Adipocyte (in vitro differentiated cells): ENCODE measurements around the gene PRCP.
A peak's percentile ranks its signal among the peaks of the same experiment; 100 is the strongest.
"Not testable (repeated sequence)": the region's sequence is repeated elsewhere in the genome, so short reads cannot be mapped to it uniquely, and the experiment has no call there.

Experiments used
- DNase-seq: peaks from one replicate; pipeline ENCODE4 v3.0.0-alpha.2; 2015; ENCODE audit warnings: low read depth
- H3K27me3 ChIP-seq: replicated peaks from 2 replicates; pipeline ENCODE4 v1.7.0; 2013; ENCODE audit warnings: mild to moderate bottlenecking, low read length, moderate library complexity; ENCODE audit not compliant: control insufficient read depth, insufficient read depth
- H3K36me3 ChIP-seq: 2 replicates; pipeline ENCODE4 v1.7.0; 2013; ENCODE audit warnings: low read length, mild to moderate bottlenecking, moderate library complexity; ENCODE audit not compliant: control insufficient read depth, insufficient read depth, severe bottlenecking
- H3K4me1 ChIP-seq: 2 replicates; pipeline ENCODE4 v1.7.0; 2013; ENCODE audit warnings: mild to moderate bottlenecking, low read length, moderate library complexity; ENCODE audit not compliant: control insufficient read depth, insufficient read depth
- H3K4me3 ChIP-seq: 2 replicates; pipeline ENCODE4 v1.7.0; 2013; ENCODE audit warnings: mild to moderate bottlenecking, low read length, moderate library complexity
- H3K9ac ChIP-seq: 2 replicates; pipeline ENCODE4 v1.7.0; 2013; ENCODE audit warnings: mild to moderate bottlenecking, low read length, moderate library complexity
- H3K9me3 ChIP-seq: 2 replicates; pipeline ENCODE4 v1.7.0; 2013; ENCODE audit warnings: mild to moderate bottlenecking, low read length, moderate library complexity; ENCODE audit not compliant: control insufficient read depth

The PRCP gene

DNA sequence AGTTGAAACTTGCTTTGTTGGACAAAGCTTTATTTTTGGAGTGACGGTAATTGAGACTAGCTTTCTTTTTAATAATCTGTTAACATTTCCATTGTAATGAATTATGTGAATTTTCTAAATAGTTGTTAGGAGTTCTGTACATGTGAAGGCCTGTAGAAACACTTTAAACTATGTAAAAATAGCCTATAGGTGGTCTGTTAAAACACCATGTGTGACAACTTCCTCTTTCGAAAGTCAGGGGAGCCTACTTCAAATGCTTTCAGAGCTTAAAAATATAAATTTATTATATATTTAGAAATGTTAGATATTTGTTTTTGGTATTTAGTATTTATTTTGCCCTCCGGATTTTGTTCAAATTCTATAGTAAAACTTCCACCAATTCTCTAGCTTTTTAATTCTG, 30.0 kb upstream of the PRCP start:
- Histone ChIP-seq H3K36me3 (no peaks in the 10 kb centered on the region), H3K27me3 (no peaks in the 10 kb centered on the region), H3K4me3 (no peak overlapping the region), H3K4me1 (no peaks in the 10 kb centered on the region), H3K9ac (no peak overlapping the region), H3K9me3 (no peaks in the 10 kb centered on the region)
- DNase-seq = no peak

DNA sequence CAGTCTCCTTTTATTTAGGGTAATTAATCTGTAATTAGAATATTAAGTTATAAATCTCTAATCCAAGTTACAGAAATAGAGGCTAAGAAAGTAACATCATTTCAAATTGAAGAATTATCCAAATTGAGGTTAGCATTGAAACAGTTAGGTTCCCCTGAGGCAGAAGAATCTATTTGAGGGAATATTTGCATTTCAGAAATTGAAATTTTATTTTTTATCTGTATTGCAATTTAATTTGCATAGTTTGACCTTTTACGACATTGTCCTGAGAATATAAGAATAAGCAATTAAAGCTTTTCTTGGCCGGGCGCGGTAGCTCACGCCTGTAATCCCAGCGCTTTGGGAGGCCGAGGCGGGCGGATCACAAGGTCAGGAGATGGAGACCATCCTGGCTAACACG, 28.9 kb upstream of the PRCP start:
- H3K4me3 ChIP-seq = no peak overlapping the region
- H3K9ac ChIP-seq = no peak overlapping the region
- H3K27me3 ChIP-seq = no peaks in the 10 kb centered on the region
- DNase-seq = no peak
- no peaks in the 10 kb centered on the region for H3K4me1 ChIP-seq
- no peaks in the 10 kb centered on the region for H3K9me3 ChIP-seq
- H3K36me3 ChIP-seq = no peaks in the 10 kb centered on the region

DNA sequence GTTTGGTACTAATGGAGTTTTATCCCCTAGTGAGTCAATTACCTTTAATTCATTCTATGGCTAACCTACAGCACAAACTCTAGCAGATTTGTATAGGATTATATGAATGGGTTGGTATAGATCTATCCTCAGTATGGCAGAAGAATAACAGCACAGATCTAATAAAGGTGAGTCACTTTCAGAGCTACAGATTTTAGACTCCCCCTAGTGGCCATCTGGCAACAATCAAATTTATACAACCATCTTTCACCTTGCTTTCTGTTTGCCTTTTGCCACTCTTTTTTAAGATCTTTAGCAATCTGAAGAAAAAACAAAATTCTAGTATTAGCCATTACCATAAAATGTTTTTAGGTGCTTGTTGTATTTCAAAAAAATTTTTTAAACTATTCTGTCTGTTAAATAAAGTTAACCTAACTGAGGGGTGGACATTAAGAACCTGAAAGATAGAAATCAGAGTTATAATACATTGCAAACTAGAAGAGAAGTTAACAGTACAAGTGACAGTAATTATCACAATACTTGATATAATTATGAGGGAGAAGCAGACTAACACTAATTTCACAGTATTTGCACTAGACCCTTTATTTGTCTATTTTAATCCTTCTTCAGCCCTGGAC, 27.1 kb upstream of the PRCP start:
- no peaks in the 10 kb centered on the region for H3K9me3 ChIP-seq
- no peaks in the 10 kb centered on the region for H3K27me3 ChIP-seq
- H3K4me1 ChIP-seq = no peaks in the 10 kb centered on the region
- DNase-seq = peak; percentile 89
- no peak overlapping the region for H3K9ac ChIP-seq
- no peak overlapping the region for H3K4me3 ChIP-seq
- no peaks in the 10 kb centered on the region for H3K36me3 ChIP-seq

DNA sequence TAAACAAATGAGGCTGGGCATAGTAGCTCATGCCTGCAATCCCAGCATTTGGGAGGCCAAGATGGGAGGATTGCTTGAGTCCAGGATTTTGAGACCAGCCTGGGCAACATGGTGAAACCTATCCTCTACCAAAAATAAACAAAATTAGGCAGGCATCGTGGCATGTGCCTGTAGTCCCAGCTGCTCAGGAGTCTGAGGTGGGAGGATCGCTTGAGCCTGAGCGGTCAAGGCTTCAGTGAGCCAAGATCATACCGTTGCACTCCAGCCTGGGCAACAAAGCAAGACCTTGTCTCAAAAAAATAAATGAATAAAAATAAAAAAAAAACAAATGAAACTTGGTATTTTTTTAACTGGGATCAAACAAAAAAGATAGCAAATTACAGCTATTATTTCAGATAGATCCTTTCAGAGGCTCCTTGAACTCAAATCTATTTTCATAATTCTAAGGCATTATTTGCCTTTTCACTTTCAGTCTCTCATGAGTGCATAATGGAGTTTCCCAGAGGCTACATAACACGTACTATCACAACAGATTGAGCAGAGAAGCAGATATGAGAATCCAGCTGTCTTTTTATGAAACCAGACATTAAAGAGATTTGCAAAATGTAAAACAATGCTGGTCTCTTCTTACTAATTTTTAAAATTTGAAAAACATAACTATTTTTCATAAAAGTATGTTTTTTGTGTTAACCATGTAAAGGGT, 24.4 kb upstream of the PRCP start:
- DNase-seq = no peak
- H3K27me3 ChIP-seq = no peaks in the 10 kb centered on the region
- H3K9ac ChIP-seq = no peak overlapping the region
- no peaks in the 10 kb centered on the region for H3K4me1 ChIP-seq
- no peaks in the 10 kb centered on the region for H3K36me3 ChIP-seq
- no peaks in the 10 kb centered on the region for H3K9me3 ChIP-seq
- H3K4me3 ChIP-seq = no peak overlapping the region

DNA sequence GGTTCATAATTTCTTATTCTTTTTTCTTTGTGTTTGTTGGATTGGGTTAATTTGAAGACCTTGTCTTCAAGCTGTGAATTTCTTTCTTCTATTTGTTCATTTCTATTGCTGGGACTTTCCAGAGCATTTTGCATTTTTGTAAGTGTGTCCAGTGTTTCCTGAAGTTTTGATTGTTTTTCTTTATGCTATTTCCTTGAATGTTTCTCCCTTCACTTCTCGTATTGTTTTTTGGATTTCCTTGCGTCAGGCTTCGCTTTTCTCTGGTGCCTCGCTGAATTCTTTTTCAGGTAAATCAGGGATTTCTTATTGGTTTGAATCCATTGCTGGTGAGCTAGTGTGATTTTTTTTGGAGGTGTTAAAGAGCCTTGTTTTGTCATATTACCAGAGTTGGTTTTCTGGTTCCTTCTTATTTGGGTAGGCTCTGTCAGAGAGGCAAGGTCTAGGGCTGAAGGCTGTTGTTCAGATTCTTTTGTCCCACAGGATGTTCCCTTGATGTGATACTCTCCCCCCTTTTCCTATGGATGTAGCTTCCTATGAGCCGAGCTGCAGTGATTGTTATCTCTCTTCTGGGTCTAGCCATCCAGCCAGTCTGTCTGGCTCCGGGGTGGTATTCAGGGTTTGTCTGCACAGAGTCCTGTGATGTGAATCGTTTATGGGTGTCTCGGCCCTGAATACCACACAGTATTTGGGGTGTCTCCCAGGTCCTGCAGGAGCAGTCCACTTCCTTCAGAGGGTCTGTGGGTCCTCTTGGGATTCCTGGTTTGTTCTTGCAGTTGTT, 22.4 kb upstream of the PRCP start:
- H3K36me3 ChIP-seq, H3K4me3 ChIP-seq, H3K4me1 ChIP-seq, H3K27me3 ChIP-seq, DNase-seq, H3K9ac ChIP-seq, H3K9me3 ChIP-seq: not testable (repeated sequence)

DNA sequence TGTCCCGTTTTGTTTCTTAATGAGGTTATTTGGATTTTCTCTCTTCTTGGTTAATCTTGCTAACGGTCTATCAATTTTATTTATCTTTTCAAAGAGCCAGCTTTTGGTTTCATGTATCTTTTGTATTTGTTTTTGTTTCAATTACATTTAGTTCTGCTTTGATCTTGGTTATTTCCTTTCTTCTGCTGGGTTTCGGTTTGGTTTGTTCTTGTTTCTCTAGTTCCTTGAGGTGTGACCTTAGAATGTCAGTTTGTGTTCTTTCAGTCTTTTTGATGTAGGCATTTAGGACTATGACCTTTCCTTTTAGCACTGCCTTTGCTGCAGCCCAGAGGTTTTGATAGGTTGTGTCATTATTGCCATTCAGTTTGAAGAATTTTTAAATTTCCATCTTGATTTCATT, 20.0 kb upstream of the PRCP start:
- not testable (repeated sequence) for H3K4me1 ChIP-seq, H3K9me3 ChIP-seq, DNase-seq, H3K36me3 ChIP-seq, H3K27me3 ChIP-seq, H3K9ac ChIP-seq, H3K4me3 ChIP-seq

DNA sequence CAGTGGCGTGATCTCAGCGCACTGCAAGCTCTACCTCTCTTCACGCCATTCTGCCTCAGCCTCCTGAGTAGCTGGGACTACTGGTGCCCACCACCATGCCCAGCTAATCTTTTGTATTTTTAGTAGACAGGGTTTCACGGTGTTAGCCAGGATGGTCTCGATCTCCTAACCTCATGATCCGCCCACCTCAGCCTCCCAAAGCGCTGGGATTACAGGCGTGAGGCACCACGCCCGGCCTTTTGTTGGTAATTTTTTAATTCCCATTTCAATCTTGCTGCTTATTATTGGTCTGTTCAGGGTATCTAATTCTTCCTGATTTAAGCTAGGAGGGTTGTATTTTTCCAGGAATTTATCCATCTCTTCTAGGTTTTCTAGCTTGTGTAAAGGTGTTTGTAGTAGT, 19.6 kb upstream of the PRCP start:
- H3K9me3 ChIP-seq, H3K9ac ChIP-seq, DNase-seq, H3K36me3 ChIP-seq, H3K27me3 ChIP-seq, H3K4me3 ChIP-seq, H3K4me1 ChIP-seq: not testable (repeated sequence)

DNA sequence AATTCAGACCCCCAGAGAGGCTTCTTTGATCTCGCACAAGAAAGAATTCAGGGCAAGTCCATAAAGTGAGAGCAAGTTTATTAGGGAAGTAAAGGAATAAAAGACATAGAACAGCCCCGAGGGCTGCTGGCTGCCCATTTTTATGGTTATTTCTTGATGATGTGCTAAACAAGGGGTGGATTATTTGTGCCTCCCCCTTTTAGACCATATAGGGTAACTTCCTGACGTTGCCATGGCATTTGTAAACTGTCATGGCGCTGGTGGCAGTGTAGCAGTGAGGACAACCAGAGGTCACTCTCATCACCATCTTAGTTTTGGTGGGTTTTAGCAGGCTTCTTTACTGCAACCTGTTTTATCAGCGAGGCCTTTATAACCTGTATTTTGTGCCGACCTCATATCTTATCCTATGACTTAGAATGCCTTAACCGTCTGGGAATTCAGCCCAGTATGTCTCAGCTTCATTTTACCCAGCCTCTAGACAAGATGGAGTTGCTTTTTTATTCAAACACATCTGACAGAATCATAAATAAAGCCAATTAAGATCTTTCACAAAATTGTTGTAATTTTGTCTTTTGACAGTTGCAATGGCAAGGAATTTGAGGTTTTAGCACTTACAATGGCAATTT, 8.9 kb upstream of the PRCP start:
- peaks cover 10% of the 10 kb centered on the region for H3K4me1 ChIP-seq
- peaks cover 9% of the 10 kb centered on the region for H3K9me3 ChIP-seq
- H3K27me3 ChIP-seq = no peaks in the 10 kb centered on the region
- no peak overlapping the region for H3K4me3 ChIP-seq
- H3K36me3 ChIP-seq = no peaks in the 10 kb centered on the region
- DNase-seq = no peak
- no peak overlapping the region for H3K9ac ChIP-seq

DNA sequence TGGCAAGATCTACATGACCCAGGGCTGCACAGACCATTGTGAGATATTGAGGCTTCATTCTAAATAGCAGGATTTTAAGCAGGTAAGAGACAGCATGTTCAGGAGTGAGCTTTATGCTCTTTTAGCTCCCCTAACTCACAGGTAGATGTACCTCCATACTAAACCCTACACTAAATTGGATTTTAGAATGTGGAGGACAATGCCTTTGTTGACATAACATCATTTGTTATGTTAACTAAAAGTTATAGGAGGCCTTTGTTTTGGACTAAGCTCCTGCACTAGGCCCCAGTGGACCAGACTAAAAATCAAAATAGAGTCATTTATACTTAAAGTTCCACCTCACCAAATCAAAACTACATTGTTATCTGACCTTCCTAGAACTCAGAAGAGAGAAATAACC, 8.1 kb upstream of the PRCP start:
- DNase-seq = no peak
- no peaks in the 10 kb centered on the region for H3K36me3 ChIP-seq
- no peaks in the 10 kb centered on the region for H3K27me3 ChIP-seq
- no peak overlapping the region for H3K4me3 ChIP-seq
- H3K9me3 ChIP-seq = peaks cover 9% of the 10 kb centered on the region
- no peak overlapping the region for H3K9ac ChIP-seq
- peaks cover 10% of the 10 kb centered on the region for H3K4me1 ChIP-seq

DNA sequence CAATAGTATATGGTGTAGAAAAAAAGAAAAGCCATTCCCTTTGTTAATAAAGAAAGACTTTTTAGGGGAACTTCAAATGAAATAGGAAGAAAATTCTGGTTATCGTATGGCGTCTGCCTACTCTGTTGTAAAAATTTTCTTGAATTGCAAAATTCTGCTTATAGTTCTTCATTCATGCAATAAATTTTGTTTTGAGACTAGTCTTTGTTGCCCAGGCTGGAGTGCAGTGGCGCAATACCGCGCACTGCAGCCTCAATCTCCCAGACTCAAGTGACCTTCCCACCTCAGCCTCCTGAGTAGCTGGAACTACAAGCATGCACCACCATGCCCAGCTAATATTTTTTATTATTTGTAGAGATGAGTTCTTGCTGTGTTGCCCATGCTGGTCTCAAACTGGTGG, 7.1 kb upstream of the PRCP start:
- peaks cover 10% of the 10 kb centered on the region for H3K4me1 ChIP-seq
- DNase-seq = peak; percentile 7
- H3K36me3 ChIP-seq = no peaks in the 10 kb centered on the region

DNA sequence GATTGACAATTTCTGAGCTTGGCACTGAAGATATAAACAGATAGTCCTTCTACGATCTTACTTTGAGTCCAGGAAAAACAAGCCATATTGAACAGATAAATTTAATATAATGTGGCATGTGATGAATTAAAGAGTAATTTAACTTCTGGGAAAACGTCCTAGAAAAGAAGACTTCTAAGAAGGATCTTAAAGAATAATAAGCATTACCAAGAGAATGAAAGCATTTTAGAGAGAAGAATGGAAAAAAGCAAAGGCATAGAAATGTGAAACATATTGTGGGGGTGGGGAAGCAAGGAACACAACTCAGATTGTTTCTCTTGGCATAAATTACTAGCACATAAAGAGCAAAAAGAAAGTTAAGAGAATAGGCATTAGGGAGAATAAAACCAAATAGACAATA, 6.7 kb upstream of the PRCP start:
- H3K4me3 ChIP-seq = peak overlapping the region; percentile 61
- H3K9ac ChIP-seq = peak overlapping the region; percentile 71
- no peaks in the 10 kb centered on the region for H3K36me3 ChIP-seq
- no peaks in the 10 kb centered on the region for H3K27me3 ChIP-seq
- peak; percentile 59 for DNase-seq
- H3K9me3 ChIP-seq = peaks cover 6% of the 10 kb centered on the region
- H3K4me1 ChIP-seq = peaks cover 11% of the 10 kb centered on the region

More for the DNA sequence above, 7.1 kb upstream of the PRCP start:
- Histone ChIP-seq H3K9ac (peak overlapping the region; percentile 71), H3K4me3 (peak overlapping the region; percentile 61), H3K27me3 (no peaks in the 10 kb centered on the region), H3K9me3 (peaks cover 9% of the 10 kb centered on the region)
